Parathyroid adenoma (tissue), 2 donors: ENCODE measurements around the gene GTPBP6.
A peak's percentile ranks its signal among the peaks of the same experiment; 100 is the strongest.

ENCODE experiments used
- H2AFZ ChIP-seq: fragments of 300-600 bp; sonication (generic); one replicate; pipeline ENCODE4 v1.7.0; 2017; ENCODE audit warnings: antibody characterized with exemption, mild to moderate bottlenecking
- H3K27ac ChIP-seq: fragments of 300-600 bp; sonication (generic); one replicate; pipeline ENCODE4 v1.7.0; 2017
- H3K27me3 ChIP-seq: fragments of 300-600 bp; sonication (generic); one replicate; pipeline ENCODE4 v1.7.0; 2017; ENCODE audit warnings: low read length; ENCODE audit not compliant: control insufficient read depth, insufficient read depth
- H3K36me3 ChIP-seq: fragments of 300-600 bp; sonication (generic); one replicate; pipeline ENCODE4 v1.7.0; 2017; ENCODE audit warnings: low read length; ENCODE audit not compliant: control insufficient read depth, insufficient read depth
- H3K4me1 ChIP-seq: fragments of 300-600 bp; sonication (generic); one replicate; pipeline ENCODE4 v1.7.0; 2017; ENCODE audit warnings: control low read depth
- H3K4me2 ChIP-seq: fragments of 300-600 bp; sonication (generic); one replicate; pipeline ENCODE4 v1.7.0; 2017; ENCODE audit warnings: low read length
- H3K4me3 ChIP-seq: fragments of 300-600 bp; sonication (generic); one replicate; pipeline ENCODE4 v1.7.0; 2017; ENCODE audit warnings: low read depth, low read length
- H3K79me2 ChIP-seq: fragments of 300-600 bp; sonication (generic); one replicate; pipeline ENCODE4 v1.7.0; 2017; ENCODE audit warnings: control low read depth
- H3K9ac ChIP-seq: fragments of 300-600 bp; sonication (generic); one replicate; pipeline ENCODE4 v1.7.0; 2017; ENCODE audit warnings: mild to moderate bottlenecking
- H3K9me3 ChIP-seq: fragments of 300-600 bp; sonication (generic); one replicate; pipeline ENCODE4 v1.7.0; 2017; ENCODE audit warnings: low read length; ENCODE audit not compliant: control insufficient read depth
- CTCF ChIP-seq: fragments of 300-600 bp; sonication (generic); IDR thresholded peaks from one replicate; pipeline ENCODE4 v1.7.0; 2017; ENCODE audit warnings: antibody characterized with exemption, mild to moderate bottlenecking
- donor health status: primary hyperparathyroidism.

The GTPBP6 gene

GRCh38 chrX:318739-319578, at the start of gene GTPBP6:
GTPBP6 (minus strand) TSS chrX:318796; CDS start chrX:318787, 9 bp downstream.
- no peak for TF ChIP-seq CTCF
- no peaks in the 10 kb centered on the region for H3K79me2 ChIP-seq
- no peaks in the 10 kb centered on the region for H3K36me3 ChIP-seq

GRCh38 chrX:367866-368265, 49.3 kb upstream of the GTPBP6 start:
- TF ChIP-seq CTCF = no peak
- H2AFZ ChIP-seq = no peak overlapping the region
- H3K9ac ChIP-seq = no peak overlapping the region
- no peak overlapping the region for H3K4me3 ChIP-seq
- H3K36me3 ChIP-seq = no peaks in the 10 kb centered on the region
- H3K79me2 ChIP-seq = no peaks in the 10 kb centered on the region
- H3K27me3 ChIP-seq = no peaks in the 10 kb centered on the region
- no peaks in the 10 kb centered on the region for H3K4me1 ChIP-seq
- no peak overlapping the region for H3K27ac ChIP-seq
- H3K4me2 ChIP-seq = no peak overlapping the region
- H3K9me3 ChIP-seq = no peaks in the 10 kb centered on the region

More at GRCh38 chrX:318739-319578, at the start of gene GTPBP6:
- H3K4me2 ChIP-seq = peak within 1 kb of the TSS; percentile 93
- H3K4me1 ChIP-seq = no peaks in the 10 kb centered on the region
- peak within 1 kb of the TSS; percentile 94 for H3K4me3 ChIP-seq
- peak within 1 kb of the TSS; percentile 77 for H3K27ac ChIP-seq
- H3K27me3 ChIP-seq = no peaks in the 10 kb centered on the region
- H2AFZ ChIP-seq = peak within 1 kb of the TSS; percentile 92
- H3K9me3 ChIP-seq = no peaks in the 10 kb centered on the region
- H3K9ac ChIP-seq = peak within 1 kb of the TSS; percentile 61

- Histone ChIP-seq H3K9me3 (no peaks in the 10 kb centered on the region), H2AFZ (no peak overlapping the region), H3K9ac (no peak overlapping the region), H3K79me2 (no peaks in the 10 kb centered on the region), H3K36me3 (no peaks in the 10 kb centered on the region), H3K27ac (no peak overlapping the region), H3K4me3 (no peak overlapping the region), H3K27me3 (no peaks in the 10 kb centered on the region), H3K4me2 (no peak overlapping the region), H3K4me1 (no peaks in the 10 kb centered on the region)
- no peak for TF ChIP-seq CTCF
These were observed 48.8 kb upstream of the GTPBP6 start for GRCh38 chrX:367349-367748.

- H3K27ac ChIP-seq = no peak overlapping the region
- no peaks in the 10 kb centered on the region for H3K36me3 ChIP-seq
- H3K9me3 ChIP-seq = no peaks in the 10 kb centered on the region
- no peak overlapping the region for H3K9ac ChIP-seq
- no peak overlapping the region for H3K4me3 ChIP-seq
- no peaks in the 10 kb centered on the region for H3K79me2 ChIP-seq
- no peak overlapping the region for H2AFZ ChIP-seq
- no peaks in the 10 kb centered on the region for H3K27me3 ChIP-seq
- H3K4me2 ChIP-seq = no peak overlapping the region
- no peak for TF ChIP-seq CTCF
- H3K4me1 ChIP-seq = no peaks in the 10 kb centered on the region
These were observed 45.2 kb upstream of the GTPBP6 start for GRCh38 chrX:363621-364375.
